Smooth muscle cell of trachea (primary cell): ENCODE measurements around the gene GATB. TPM values are rescaled to one million over a fixed set of nuclear protein-coding genes. Genes with fewer than 3 reads are reported as not detected.

Experiments used
- total RNA-seq: library from RNA; depleted of rRNA; stranded (reverse); fragments of >200 nt; gene quantifications from 2 replicates; pipeline ENCODE4 v1.2.1, GENCODE V29; 2014

Gene GATB
- 21.5 and 22.5 TPM in 2 replicates for total RNA-seq

GRCh38 chr4:151760712-151761661 is at the start of gene GATB:
GATB (minus strand) TSS chr4:151761007; CDS start chr4:151760982, 25 bp downstream.

